ENCODE data around the gene TMPRSS5.
"Not testable (repeated sequence)": the region's sequence is repeated elsewhere in the genome, so short reads cannot be mapped to it uniquely, and the experiment has no call there.

Gene TMPRSS5

DNA sequence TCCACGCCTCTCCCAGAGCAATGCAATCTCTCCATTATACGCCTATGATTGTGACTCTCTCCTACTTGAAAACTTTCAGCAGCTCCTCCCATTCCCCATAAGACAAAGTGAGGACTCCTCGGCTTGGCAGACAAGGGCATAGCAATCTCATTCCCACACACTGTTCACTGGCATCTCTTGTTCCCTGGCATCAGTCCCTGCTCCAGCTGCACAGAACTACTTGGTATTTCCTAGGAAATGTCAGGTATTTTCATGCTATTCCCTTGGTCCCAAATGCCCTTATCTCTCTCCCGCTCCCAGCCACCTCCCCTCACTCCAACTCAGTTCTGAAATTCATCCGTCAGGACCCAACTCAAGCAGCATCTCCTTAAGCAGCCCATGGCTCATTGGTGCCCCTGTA, 28.4 kb downstream of the TMPRSS5 start:
- intact Hi-C loops (cut with DNase I; ENCODE audit: low total_unique reads) = no loop called here
- H3K4me3 ChIP-seq = no peak overlapping the region
- H3K27me3 ChIP-seq = no peaks in the 10 kb centered on the region
- TF ChIP-seq, protein P1, sequence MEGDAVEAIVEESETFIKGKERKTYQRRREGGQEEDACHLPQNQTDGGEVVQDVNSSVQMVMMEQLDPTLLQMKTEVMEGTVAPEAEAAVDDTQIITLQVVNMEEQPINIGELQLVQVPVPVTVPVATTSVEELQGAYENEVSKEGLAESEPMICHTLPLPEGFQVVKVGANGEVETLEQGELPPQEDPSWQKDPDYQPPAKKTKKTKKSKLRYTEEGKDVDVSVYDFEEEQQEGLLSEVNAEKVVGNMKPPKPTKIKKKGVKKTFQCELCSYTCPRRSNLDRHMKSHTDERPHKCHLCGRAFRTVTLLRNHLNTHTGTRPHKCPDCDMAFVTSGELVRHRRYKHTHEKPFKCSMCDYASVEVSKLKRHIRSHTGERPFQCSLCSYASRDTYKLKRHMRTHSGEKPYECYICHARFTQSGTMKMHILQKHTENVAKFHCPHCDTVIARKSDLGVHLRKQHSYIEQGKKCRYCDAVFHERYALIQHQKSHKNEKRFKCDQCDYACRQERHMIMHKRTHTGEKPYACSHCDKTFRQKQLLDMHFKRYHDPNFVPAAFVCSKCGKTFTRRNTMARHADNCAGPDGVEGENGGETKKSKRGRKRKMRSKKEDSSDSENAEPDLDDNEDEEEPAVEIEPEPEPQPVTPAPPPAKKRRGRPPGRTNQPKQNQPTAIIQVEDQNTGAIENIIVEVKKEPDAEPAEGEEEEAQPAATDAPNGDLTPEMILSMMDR (IDR thresholded peaks at IDR 0.05) = no peak
- no peaks in the 10 kb centered on the region for H3K36me3 ChIP-seq
- no peak for DNase-seq
- H3K4me1 ChIP-seq = peaks cover 0 to 33% (median 15%) of the 10 kb centered on the region in 4 donors
- no peak overlapping the region for H3K27ac ChIP-seq
- H3K9me3 ChIP-seq = no peaks in the 10 kb centered on the region

DNA sequence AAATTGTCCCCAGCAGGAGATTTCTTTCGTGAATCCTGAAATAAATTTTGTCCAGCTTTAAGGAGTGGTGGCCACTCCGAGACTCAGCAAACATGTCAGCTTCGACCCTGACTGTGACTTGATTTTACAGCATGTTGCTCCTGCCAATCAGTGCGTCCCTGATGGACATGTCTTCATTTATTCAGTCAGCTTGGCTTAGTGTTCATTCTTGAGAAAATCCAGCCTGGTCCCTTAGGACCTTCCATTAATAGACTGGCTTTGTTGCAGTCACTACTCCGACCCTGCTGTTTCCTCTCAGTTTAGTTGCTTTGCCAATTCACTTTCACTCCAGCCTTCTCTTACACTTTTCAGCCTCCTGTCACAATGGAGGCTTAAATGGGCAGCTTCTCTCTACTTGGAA, 30.5 kb downstream of the TMPRSS5 start:
- intact Hi-C loops (cut with DNase I; ENCODE audit: low total_unique reads) = no loop called here
- TF ChIP-seq, protein P1 (IDR thresholded peaks at IDR 0.05) = no peak

DNA sequence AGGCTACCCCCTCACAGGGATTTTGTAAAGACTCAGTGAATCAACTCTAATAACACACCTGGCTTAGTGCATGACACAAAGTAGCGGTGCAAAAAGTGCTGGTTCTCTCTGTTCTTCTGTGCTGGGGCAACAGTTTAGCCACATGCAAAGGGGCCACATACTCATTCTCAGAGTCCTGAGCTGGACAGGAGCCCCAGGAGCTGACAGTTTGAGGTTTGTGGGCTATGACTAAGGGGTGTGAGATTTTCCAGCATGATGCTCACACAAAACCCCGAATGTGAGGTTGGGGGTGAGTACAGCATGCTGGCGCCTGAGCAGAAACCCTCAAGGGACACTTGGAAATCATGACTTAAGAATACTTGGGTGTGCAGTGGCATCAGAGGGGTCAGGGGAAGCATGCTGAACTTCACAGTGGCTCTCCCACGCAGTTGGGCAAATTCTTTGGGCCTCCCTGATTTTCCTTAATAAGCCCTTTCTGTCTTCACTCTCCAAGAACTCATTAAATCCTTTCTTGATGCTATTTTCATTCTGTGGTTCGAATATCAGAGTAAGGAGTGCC, 31.0 kb downstream of the TMPRSS5 start:
- Histone ChIP-seq H3K9me3 (no peaks in the 10 kb centered on the region), H3K4me1 (peaks cover 0 to 35% (median 15%) of the 10 kb centered on the region in 4 donors), H3K36me3 (no peaks in the 10 kb centered on the region), H3K4me3 (peak overlapping the region in 1 of 2 donors; percentile 15), H3K27me3 (no peaks in the 10 kb centered on the region), H3K27ac (peak overlapping the region; percentile 17 to 50)
- TF ChIP-seq, protein P1 (IDR thresholded peaks at IDR 0.05) = no peak
- DNase-seq = no peak
- intact Hi-C loops (cut with DNase I; ENCODE audit: low total_unique reads) = no loop called here

More for the DNA sequence above, 30.5 kb downstream of the TMPRSS5 start:
- Histone ChIP-seq H3K27me3 (no peaks in the 10 kb centered on the region), H3K4me3 (peak overlapping the region in 1 of 2 donors; percentile 15), H3K9me3 (no peaks in the 10 kb centered on the region), H3K4me1 (peaks cover 0 to 33% (median 15%) of the 10 kb centered on the region in 4 donors), H3K36me3 (no peaks in the 10 kb centered on the region), H3K27ac (peak overlapping the region; percentile 17 to 50)
- DNase-seq = no peak

DNA sequence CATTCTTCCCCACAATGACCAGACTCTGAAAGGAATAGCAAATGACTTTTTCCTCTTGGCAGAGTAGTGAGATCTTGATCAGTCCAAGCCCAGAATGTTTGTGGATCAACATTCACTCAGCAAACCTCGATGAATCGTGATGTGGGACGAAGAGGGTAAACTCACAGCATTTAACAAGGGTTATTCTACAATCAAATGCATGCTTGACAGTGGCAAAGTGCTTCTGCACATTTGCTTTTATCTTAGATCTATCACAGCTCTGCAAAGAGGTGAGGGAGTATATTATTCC, 31.8 kb downstream of the TMPRSS5 start:
- TF ChIP-seq, protein P1 (IDR thresholded peaks at IDR 0.05) = no peak
- Histone ChIP-seq H3K4me3 (no peak overlapping the region), H3K4me1 (peaks cover 0 to 40% (median 15%) of the 10 kb centered on the region in 4 donors), H3K36me3 (no peaks in the 10 kb centered on the region), H3K9me3 (no peaks in the 10 kb centered on the region), H3K27ac (no peak overlapping the region), H3K27me3 (no peaks in the 10 kb centered on the region)
- intact Hi-C loops (cut with DNase I; ENCODE audit: low total_unique reads) = no loop called here
- DNase-seq = no peak

DNA sequence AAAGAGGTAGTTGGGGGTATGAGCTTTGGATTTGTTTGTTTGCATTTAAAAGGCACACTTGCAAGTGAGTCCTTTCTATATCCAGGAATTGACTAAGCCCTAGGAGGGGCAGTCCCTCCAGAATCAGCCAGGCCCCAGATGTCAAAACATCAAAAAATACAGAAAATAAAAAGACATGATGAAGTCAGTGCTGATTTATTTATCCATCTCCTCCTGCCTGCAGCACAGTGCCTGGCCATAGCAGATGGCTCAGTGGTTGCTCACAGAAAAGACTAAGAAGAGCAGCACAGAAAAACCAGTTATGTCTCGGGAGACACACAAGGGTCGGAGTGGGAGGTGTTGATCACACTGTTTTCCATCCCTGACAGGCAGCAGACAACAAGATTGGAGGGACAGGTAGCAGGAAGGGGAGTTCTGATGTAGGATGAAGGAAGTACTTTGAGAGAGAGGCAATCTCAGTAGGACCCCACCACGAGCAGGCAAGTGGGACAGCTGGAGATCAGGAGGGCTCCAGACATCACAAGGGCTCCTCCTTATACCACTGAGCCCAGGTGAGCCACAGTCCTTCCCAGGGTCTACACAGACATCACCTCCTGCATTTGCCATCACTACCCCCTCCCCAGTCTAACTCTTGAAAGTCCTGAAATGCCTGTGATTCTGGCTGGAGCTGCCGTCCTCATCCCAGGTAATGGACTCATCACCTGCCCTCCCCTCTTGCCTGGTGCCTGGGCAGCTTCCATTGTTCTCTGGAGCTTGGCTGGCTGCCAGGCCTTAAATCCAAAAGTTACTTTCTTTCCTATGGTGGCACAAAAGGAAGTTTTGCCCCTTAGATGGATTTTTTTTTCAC, 32.3 kb downstream of the TMPRSS5 start:
- no peak overlapping the region for H3K4me3 ChIP-seq
- H3K4me1 ChIP-seq = peaks cover 0 to 46% (median 15%) of the 10 kb centered on the region in 4 donors
- H3K27me3 ChIP-seq = no peaks in the 10 kb centered on the region
- TF ChIP-seq, protein P1 (IDR thresholded peaks at IDR 0.05) = no peak
- intact Hi-C loops (cut with DNase I; ENCODE audit: low total_unique reads) = no loop called here
- no peaks in the 10 kb centered on the region for H3K36me3 ChIP-seq
- DNase-seq = no peak
- no peak overlapping the region for H3K27ac ChIP-seq
- H3K9me3 ChIP-seq = no peaks in the 10 kb centered on the region

DNA sequence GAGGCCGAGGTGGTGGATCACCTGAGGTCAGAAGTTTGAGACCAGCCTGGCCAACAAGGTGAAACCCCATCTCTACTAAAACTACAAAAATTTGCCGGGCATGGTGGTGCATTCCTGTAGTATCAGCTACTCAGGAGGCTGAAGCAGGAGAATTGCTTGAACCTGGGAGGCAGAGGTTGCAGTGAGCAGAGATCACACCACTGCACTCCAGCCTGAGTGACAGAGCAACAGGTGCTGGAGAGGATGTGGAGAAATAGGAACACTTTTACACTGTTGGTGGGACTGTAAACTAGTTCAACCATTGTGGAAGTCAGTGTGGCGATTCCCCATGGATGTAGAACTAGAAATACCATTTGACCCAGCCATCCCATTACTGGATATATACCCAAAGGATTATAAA, 34.2 kb downstream of the TMPRSS5 start:
- H3K36me3 ChIP-seq; DNase-seq; H3K4me3 ChIP-seq; intact Hi-C loops (cut with DNase I; ENCODE audit: low total_unique reads); H3K27ac ChIP-seq; H3K27me3 ChIP-seq; H3K9me3 ChIP-seq: not testable (repeated sequence)
- H3K4me1 ChIP-seq = peaks cover 0 to 48% (median 15%) of the 10 kb centered on the region in 4 donors

Measured in tibial artery (tissue), 4 donors.